ENCODE results near the gene TXNDC11.

DNA sequence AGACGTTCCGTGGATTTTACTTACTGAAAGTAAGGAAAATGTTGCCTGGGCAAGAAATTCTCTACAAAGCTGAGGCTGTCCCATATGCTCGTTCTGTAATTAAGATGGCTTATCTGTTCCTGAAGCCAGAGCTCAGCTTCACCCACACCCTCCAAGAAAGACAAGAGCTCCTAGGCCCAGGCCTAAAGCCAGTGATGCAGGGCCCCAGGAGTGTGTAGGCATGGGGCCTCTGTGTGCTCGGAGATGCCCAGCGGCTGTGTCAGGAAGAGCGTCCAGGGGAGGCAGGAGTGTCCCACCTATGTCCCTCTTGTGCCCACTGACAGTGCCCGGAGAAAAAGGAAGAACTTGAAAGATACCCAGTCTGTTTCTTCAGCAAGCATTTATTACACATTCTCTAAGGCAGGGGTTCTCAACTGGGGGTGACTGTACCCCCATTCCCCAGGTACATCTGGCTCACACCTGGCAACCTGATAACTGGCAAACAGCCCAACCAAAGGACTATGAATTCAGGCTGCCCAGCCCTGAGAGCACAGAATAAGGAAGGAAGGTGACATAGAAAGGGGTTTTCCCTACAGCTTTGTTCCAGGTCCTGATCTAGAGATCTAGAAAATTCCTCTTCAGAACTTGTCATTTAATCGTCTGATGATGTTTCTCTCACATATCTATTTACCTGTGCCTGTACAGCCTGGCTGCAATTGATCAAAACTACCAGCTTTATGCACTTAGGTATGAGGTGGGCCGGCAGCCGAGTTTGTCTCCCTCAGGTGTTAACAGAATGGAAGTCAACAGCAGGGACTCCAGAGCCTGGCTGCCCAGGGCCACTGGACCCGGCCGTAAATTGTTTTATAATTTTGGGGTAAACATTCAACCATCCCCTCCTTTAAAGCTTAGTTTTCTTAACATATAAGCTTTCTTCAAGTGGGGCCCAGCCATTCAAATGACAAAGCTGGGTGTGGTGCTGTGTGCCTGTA is 62.4 kb downstream of the TXNDC11 start:
- no peak for TF ChIP-seq POLR2A (IDR thresholded peaks at IDR 0.05)
- no peak for TF ChIP-seq POLR2AphosphoS5 (IDR thresholded peaks at IDR 0.05)

Measured in prostate gland (tissue), 1 donor.